ENCODE results near the gene ZBTB11.
"Not testable (repeated sequence)": the region's sequence is repeated elsewhere in the genome, so short reads cannot be mapped to it uniquely, and the experiment has no call there.

Gene ZBTB11

DNA sequence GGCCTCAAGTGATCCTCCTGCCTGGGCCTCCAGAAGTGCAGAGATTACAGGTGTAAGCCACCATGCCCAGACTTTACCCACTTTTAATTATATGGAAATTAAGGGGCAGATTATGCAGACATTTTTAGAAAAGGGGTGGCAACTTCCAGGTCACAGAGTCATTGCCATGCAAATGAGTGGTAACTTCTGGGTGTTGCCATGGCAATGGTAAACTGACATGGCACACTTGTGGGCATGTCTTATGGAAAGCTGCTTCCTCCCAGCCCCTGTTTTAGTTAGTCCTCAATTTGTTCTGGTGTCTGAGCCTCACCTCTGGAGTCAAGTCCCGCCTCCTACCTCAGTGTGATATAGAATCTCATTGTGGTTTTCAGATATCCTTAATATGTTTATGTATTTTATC, 53.3 kb downstream of the ZBTB11 start:
- in situ Hi-C loops (cut with MboI; ENCODE audit: low sequenced_read_pairs): no loop called here

DNA sequence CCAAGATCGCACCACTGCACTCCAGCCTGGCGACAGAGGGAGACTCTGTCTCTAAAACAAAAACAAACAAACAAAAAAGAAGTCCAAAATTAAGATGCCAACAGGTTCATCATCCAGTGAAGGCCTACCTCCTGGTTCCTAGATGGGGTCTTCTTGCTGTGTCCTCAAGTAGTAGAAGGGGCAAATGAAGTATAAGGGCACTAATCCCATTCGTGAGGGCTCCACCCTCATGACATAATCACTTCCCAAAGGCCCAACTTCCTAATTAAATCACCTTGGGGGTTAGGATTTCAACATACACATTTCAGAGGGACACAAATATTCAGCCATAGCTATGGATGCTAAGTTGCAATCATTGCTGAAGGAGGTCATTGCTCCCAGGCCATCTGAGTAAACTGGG, 57.2 kb downstream of the ZBTB11 start:
- in situ Hi-C loops (cut with MboI; ENCODE audit: low sequenced_read_pairs): no loop called here

DNA sequence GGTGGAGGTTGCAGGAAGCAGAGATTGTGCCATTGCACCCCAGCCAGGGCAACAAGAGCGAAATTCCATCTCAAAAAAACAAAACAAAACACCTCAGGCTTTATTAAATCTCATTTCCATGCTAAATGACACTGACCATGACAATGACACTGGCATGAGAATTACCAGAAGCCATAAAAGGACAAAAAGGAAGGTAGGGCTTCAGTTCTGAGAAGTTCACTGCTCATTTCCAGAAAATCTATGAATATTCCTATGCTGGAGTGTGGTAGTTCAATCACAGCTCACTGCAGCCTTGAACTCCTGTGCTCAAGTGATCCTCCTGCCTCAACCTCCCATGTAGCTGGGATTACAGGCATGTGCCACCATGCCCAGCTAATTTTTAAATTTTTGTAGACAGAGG, 58.2 kb downstream of the ZBTB11 start:
- in situ Hi-C loops (cut with MboI; ENCODE audit: low sequenced_read_pairs): no loop called here

DNA sequence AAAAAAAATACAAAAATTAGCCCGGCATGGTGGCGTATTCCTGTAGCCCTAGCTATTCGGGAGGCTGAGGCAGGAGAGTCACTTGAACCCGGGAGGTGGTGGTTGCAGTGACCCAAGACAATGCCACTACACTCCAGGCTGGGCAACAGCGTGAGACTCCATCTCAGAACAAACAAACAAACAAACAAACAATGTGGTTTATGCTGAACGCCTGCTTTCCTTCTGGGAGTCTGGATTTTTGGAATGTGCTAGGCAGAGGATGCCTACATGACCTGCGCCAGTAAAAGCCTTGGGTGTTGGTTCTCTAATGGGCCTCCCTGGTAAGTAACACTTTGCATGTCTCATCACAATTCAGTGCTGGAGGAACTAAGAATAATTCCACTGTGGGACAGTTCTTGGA, 59.5 kb downstream of the ZBTB11 start:
- in situ Hi-C loops (cut with MboI; ENCODE audit: low sequenced_read_pairs): no loop called here

DNA sequence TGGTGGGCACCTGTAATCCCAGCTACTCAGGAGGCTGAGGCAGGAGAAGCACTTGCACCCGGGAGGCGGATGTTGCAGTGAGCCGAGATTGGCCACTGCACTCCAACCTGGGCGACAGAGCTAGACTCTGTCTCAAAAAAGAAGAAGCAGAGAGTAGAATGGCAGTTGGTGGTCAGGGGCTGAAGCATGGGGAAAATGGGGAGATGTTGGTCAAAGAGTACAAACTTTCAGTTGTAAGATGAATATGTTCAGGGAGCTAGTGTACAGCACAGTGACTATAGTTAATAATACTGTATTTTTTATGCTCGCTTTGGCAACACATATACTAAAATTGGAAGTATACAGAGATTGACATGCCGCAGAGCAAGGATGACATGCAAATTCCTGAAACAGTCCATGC, 61.4 kb downstream of the ZBTB11 start:
- in situ Hi-C loops (cut with MboI; ENCODE audit: low sequenced_read_pairs): no loop called here

DNA sequence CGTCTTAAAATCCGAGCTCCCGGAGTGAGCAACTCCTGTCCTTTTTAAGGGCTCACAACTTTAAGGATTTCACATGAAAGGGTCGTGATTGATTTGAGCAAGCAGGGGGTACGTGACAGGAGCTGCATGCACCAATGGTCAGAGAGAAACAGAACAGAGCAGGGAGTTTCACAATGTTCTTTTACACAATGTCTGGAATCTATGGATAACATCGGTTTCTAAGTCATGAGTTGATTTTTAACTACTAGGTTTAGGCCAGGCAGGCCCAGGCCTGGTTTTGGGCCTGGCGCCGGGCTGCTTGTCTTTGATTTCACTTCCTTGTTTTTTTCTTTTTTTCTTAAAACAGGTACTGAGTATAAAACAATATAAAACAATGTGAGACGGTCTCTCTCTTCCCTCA, 63.9 kb downstream of the ZBTB11 start:
- in situ Hi-C loops (cut with MboI; ENCODE audit: low sequenced_read_pairs): not testable (repeated sequence)

DNA sequence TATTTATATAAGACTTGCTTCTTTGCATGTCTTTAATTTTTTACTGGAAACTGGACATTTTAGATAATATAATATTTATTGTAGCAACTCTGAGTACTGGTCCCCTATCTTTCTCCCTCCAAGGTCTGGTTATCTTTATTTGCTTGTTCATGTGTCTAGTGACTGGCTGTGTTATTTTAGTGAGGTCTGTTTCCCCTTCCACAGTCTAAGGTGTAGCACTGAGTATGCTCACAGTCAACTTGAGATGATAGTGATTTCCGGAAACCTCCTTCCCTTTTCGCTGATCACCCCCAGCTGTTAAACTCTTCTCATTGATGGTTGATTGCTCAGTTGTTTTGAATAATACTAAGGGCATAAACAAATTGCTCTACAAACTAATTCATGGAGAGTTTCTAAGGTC, 65.9 kb downstream of the ZBTB11 start:
- in situ Hi-C loops (cut with MboI; ENCODE audit: low sequenced_read_pairs): no loop called here

DNA sequence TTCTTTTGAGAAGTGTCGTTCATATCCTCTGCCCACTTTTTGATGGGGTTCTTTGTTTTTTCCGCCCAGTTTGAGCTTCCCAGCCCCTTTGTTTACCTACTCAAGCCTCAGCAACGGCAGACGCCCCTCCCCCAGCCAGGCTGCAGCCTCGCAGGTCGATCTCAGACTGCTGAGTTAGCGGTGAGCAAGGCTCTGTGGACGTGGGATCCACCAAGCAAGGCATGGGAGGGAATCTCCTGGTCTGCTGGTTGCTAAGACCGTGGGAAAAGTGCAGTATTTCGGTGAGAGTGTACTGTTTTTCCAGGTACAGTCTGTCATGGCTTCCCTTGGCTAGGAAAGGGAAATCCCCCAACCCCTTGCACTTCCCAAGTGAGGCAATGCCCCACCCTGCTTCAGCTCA, 71.5 kb downstream of the ZBTB11 start:
- in situ Hi-C loops (cut with MboI; ENCODE audit: low sequenced_read_pairs): not testable (repeated sequence)

DNA sequence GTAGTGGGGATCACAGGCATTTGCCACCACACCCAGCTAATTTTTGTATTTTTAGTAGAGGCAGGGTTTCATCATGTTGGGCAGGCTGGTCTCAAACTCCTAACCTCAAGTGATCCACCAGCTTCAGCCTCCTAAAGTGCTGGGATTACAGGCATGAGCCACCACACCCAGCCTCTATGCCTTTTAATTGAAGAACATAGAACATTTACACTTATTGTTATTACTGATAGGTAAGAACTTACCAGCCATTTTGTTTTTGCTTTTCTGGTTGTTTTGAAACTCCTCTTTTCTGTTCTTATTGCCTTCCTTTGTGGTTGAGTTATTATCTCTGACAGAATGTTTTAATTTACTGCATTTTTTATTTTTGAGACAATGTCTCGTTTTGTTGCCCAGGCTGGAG, 73.7 kb downstream of the ZBTB11 start:
- in situ Hi-C loops (cut with MboI; ENCODE audit: low sequenced_read_pairs): no loop called here

DNA sequence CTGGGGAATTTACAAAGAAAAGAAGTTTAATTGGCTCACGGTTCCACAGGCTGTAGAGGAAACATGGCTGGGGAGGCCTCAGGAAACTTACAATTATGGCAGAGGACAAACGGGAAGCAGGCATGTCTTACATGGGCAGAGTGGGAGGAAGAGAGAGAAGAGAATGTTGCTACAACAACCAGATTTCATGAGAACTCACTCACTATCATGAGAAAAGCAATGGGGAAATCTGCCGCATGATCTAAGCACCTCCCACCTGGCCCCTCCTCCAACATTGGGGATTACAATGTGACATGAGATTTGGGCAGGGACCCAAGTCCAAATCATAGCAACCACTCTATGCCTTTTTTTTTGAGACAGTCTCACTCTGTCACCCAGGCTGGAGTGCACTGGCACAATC, 74.2 kb downstream of the ZBTB11 start:
- in situ Hi-C loops (cut with MboI; ENCODE audit: low sequenced_read_pairs): no loop called here
